Measurements from ENCODE around the gene CBY1. TPM values are rescaled to one million over a fixed set of nuclear protein-coding genes. Genes with fewer than 3 reads are reported as not detected.

Gene CBY1
- total RNA-seq, 8 experiments from 2014 or later, result 18.7 to 42.4 (median 26.4) TPM

- Histone ChIP-seq H3K27ac (peak overlapping the region; percentile 99 to 100), H3K4me3 (peak overlapping the region; percentile 74 to 98 (median 92)), H3K4me1 (replicated peaks in 1 of 2) (peaks cover 3 to 4% of the 10 kb centered on the region in 2 donors)
- 0 to 20% (median 7%) methylated on average over 2 to 14 of the region's 16 CpGs for WGBS, 10 experiments
- in situ Hi-C loops (cut with MboI; ENCODE audit: low pct_unique_long_range_greater_than_20kb in 2 of 9, low sequenced_read_pairs in 9 of 9, unreplicated experiment in 9 of 9), result no loop called here
- ATAC-seq (replicated peaks in 6 of 8), result peak in 4 of 8 experiments; percentile 2 to 20 (median 10)
These were observed 839 bp downstream of the CBY1 start for GRCh38 chr22:38657045-38657909.

GRCh38 chr22:38674888-38675287, 18.4 kb downstream of the CBY1 start:
- H3K4me3 ChIP-seq, result no peak overlapping the region
- no peak for ATAC-seq (replicated peaks in 6 of 8)
- no peak overlapping the region for H3K27ac ChIP-seq
- WGBS, 10 experiments, result 73 to 100% (median 87%) methylated on average over 1 to 4 of the region's 5 CpGs; no CpG with 5 or more reads in 5 of the 10 experiments
- no peaks in the 10 kb centered on the region for H3K4me1 ChIP-seq (replicated peaks in 1 of 2)
- in situ Hi-C loops (cut with MboI; ENCODE audit: low pct_unique_long_range_greater_than_20kb in 2 of 9, low sequenced_read_pairs in 9 of 9, unreplicated experiment in 9 of 9), result no loop called here

GRCh38 chr22:38675833-38676232, 19.4 kb downstream of the CBY1 start:
- H3K4me1 ChIP-seq (replicated peaks in 1 of 2), result no peaks in the 10 kb centered on the region
- WGBS, 10 experiments, result 100% methylated on average over 1 of the region's 3 CpGs; no CpG with 5 or more reads in 7 of the 10 experiments
- no peak overlapping the region for H3K27ac ChIP-seq
- in situ Hi-C loops (cut with MboI; ENCODE audit: low pct_unique_long_range_greater_than_20kb in 2 of 9, low sequenced_read_pairs in 9 of 9, unreplicated experiment in 9 of 9), result no loop called here
- no peak for ATAC-seq (replicated peaks in 6 of 8)
- no peak overlapping the region for H3K4me3 ChIP-seq

- 0 to 2% (median 0%) methylated on average over 1 to 15 of the region's 60 CpGs; no CpG with 5 or more reads in 3 of the 10 experiments for WGBS, 10 experiments
- Histone ChIP-seq H3K27ac (peak within 1 kb of the TSS; percentile 67 to 90), H3K4me3 (peak within 1 kb of the TSS; percentile 85 to 99 (median 90)), H3K4me1 (replicated peaks in 1 of 2) (peaks cover 0 to 3% of the 10 kb centered on the region in 2 donors)
- in situ Hi-C loops (cut with MboI; ENCODE audit: low pct_unique_long_range_greater_than_20kb in 2 of 9, low sequenced_read_pairs in 9 of 9, unreplicated experiment in 9 of 9), result no loop called here
- peak; percentile 98 to 99 (median 99) for ATAC-seq (replicated peaks in 6 of 8)
These were observed 25.3 kb downstream of the CBY1 start, which contains the start of gene TOMM22 for GRCh38 chr22:38681582-38682335. Gene TOMM22 (plus strand): TSS chr22:38681957. CDS start chr22:38681979, 22 bp downstream.

GRCh38 chr22:38684895-38685294, 28.5 kb downstream of the CBY1 start:
- in situ Hi-C loops (cut with MboI; ENCODE audit: low pct_unique_long_range_greater_than_20kb in 2 of 9, low sequenced_read_pairs in 9 of 9, unreplicated experiment in 9 of 9), result no loop called here
- ATAC-seq (replicated peaks in 6 of 8), result no peak
- Histone ChIP-seq H3K4me3 (no peak overlapping the region), H3K4me1 (replicated peaks in 1 of 2) (peaks cover 0 to 3% of the 10 kb centered on the region in 2 donors), H3K27ac (no peak overlapping the region)
- WGBS, 10 experiments, result 73 to 100% (median 89%) methylated on average over 1 to 8 of the region's 9 CpGs; no CpG with 5 or more reads in 2 of the 10 experiments

GRCh38 chr22:38685761-38686160, 29.3 kb downstream of the CBY1 start:
- Histone ChIP-seq H3K27ac (no peak overlapping the region), H3K4me1 (replicated peaks in 1 of 2) (peaks cover 0 to 3% of the 10 kb centered on the region in 2 donors), H3K4me3 (no peak overlapping the region)
- 86 to 100% (median 100%) methylated on average over 1 of the region's 1 CpG; no CpG with 5 or more reads in 7 of the 10 experiments for WGBS, 10 experiments
- ATAC-seq (replicated peaks in 6 of 8), result no peak
- in situ Hi-C loops (cut with MboI; ENCODE audit: low pct_unique_long_range_greater_than_20kb in 2 of 9, low sequenced_read_pairs in 9 of 9, unreplicated experiment in 9 of 9), result no loop called here

GRCh38 chr22:38689651-38690050, 33.2 kb downstream of the CBY1 start:
- Histone ChIP-seq H3K4me3 (no peak overlapping the region), H3K27ac (no peak overlapping the region), H3K4me1 (replicated peaks in 1 of 2) (peaks cover 0 to 9% of the 10 kb centered on the region in 2 donors)
- WGBS, 10 experiments, result 29 to 100% (median 100%) methylated on average over 1 of the region's 1 CpG; no CpG with 5 or more reads in 5 of the 10 experiments
- ATAC-seq (replicated peaks in 6 of 8), result no peak
- in situ Hi-C loops (cut with MboI; ENCODE audit: low pct_unique_long_range_greater_than_20kb in 2 of 9, low sequenced_read_pairs in 9 of 9, unreplicated experiment in 9 of 9), result no loop called here

- Histone ChIP-seq H3K4me1 (replicated peaks in 1 of 2) (peaks cover 27 to 36% of the 10 kb centered on the region in 2 donors), H3K4me3 (no peak overlapping the region), H3K27ac (no peak overlapping the region)
- WGBS, 10 experiments, result 0 to 100% (median 88%) methylated on average over 1 to 2 of the region's 2 CpGs; no CpG with 5 or more reads in 1 of the 10 experiments
- in situ Hi-C loops (cut with MboI; ENCODE audit: low pct_unique_long_range_greater_than_20kb in 2 of 9, low sequenced_read_pairs in 9 of 9, unreplicated experiment in 9 of 9), result no loop called here
- ATAC-seq (replicated peaks in 6 of 8), result peak in 3 of 8 experiments; percentile 84 to 90 (median 87)
These were observed 37.6 kb downstream of the CBY1 start for GRCh38 chr22:38694049-38694448.

- H3K4me3 ChIP-seq, result no peak overlapping the region
- WGBS, 10 experiments, result 45 to 96% (median 82%) methylated on average over 2 to 3 of the region's 3 CpGs; no CpG with 5 or more reads in 2 of the 10 experiments
- no peak for ATAC-seq (replicated peaks in 6 of 8)
- H3K27ac ChIP-seq, result no peak overlapping the region
- H3K4me1 ChIP-seq (replicated peaks in 1 of 2), result peaks cover 27 to 38% of the 10 kb centered on the region in 2 donors
- in situ Hi-C loops (cut with MboI; ENCODE audit: low pct_unique_long_range_greater_than_20kb in 2 of 9, low sequenced_read_pairs in 9 of 9, unreplicated experiment in 9 of 9), result no loop called here
These were observed 38.5 kb downstream of the CBY1 start for GRCh38 chr22:38694940-38695339.

GRCh38 chr22:38696606-38697424, 40.4 kb downstream of the CBY1 start:
- peak in 2 of 8 experiments; percentile 4 for ATAC-seq (replicated peaks in 6 of 8)
- WGBS, 10 experiments, result 25 to 83% (median 48%) methylated on average over 1 to 3 of the region's 3 CpGs; no CpG with 5 or more reads in 3 of the 10 experiments
- in situ Hi-C loops (cut with MboI; ENCODE audit: low pct_unique_long_range_greater_than_20kb in 2 of 9, low sequenced_read_pairs in 9 of 9, unreplicated experiment in 9 of 9), result no loop called here
- Histone ChIP-seq H3K4me1 (replicated peaks in 1 of 2) (peaks cover 27 to 35% of the 10 kb centered on the region in 2 donors), H3K27ac (no peak overlapping the region), H3K4me3 (peak overlapping the region in 4 of 5 donors; percentile 3 to 99 (median 9))

GRCh38 chr22:38697425-38698089, 41.1 kb downstream of the CBY1 start:
- 60 to 100% (median 86%) methylated on average over 1 to 7 of the region's 8 CpGs; no CpG with 5 or more reads in 3 of the 10 experiments for WGBS, 10 experiments

More at GRCh38 chr22:38697425-38698089, 41.1 kb downstream of the CBY1 start:
- H3K27ac ChIP-seq, result no peak overlapping the region
- peak overlapping the region in 3 of 5 donors; percentile 77 to 99 (median 83) for H3K4me3 ChIP-seq
- no peak for ATAC-seq (replicated peaks in 6 of 8)
- in situ Hi-C loops (cut with MboI; ENCODE audit: low pct_unique_long_range_greater_than_20kb in 2 of 9, low sequenced_read_pairs in 9 of 9, unreplicated experiment in 9 of 9), result no loop called here
- H3K4me1 ChIP-seq (replicated peaks in 1 of 2), result peaks cover 27 to 34% of the 10 kb centered on the region in 2 donors

Measured in motor neuron (in vitro differentiated cells).